Measurements from ENCODE around the gene ZCCHC24. TPM values are rescaled to one million over a fixed set of nuclear protein-coding genes. Genes with fewer than 3 reads are reported as not detected.

ZCCHC24 gene
- total RNA-seq, 1 experiment from 2014 or later, result 6.0 TPM

GRCh38 chr10:79397051-79397450 lies 48.4 kb downstream of the ZCCHC24 start:
- no peak overlapping the region for H3K27ac ChIP-seq
- H4K20me1 ChIP-seq (ENCODE audit: insufficient read depth), result no peaks in the 10 kb centered on the region
- no TSS peak for BruUV-seq (replicated peaks)
- intact Hi-C loops (cut with micrococcal nuclease; ENCODE audit: unreplicated experiment), result no loop called here
- H3K27me3 ChIP-seq (ENCODE audit: insufficient read depth, low read depth), result no peaks in the 10 kb centered on the region
- H3K9me3 ChIP-seq (ENCODE audit: insufficient read depth, low read depth), result no peaks in the 10 kb centered on the region
- no peak overlapping the region for H3K4me3 ChIP-seq
- no peaks in the 10 kb centered on the region for H3K79me2 ChIP-seq (ENCODE audit: low read depth)
- ChIA-PET POLR2A (ENCODE audit: unreplicated experiment) (no interaction called here), CTCF (interaction anchor here (0.6 kb wide), 1 partner anchor 736 kb away, joined by 4 read pairs; no protein-coding TSS in a partner anchor)
- no peaks in the 10 kb centered on the region for H3F3A ChIP-seq (ENCODE audit: insufficient read depth, low read depth)
- no peak for TF ChIP-seq EZH2 (IDR thresholded peaks at IDR 0.05; ENCODE audit: low read depth)
- TF ChIP-seq, protein P1, sequence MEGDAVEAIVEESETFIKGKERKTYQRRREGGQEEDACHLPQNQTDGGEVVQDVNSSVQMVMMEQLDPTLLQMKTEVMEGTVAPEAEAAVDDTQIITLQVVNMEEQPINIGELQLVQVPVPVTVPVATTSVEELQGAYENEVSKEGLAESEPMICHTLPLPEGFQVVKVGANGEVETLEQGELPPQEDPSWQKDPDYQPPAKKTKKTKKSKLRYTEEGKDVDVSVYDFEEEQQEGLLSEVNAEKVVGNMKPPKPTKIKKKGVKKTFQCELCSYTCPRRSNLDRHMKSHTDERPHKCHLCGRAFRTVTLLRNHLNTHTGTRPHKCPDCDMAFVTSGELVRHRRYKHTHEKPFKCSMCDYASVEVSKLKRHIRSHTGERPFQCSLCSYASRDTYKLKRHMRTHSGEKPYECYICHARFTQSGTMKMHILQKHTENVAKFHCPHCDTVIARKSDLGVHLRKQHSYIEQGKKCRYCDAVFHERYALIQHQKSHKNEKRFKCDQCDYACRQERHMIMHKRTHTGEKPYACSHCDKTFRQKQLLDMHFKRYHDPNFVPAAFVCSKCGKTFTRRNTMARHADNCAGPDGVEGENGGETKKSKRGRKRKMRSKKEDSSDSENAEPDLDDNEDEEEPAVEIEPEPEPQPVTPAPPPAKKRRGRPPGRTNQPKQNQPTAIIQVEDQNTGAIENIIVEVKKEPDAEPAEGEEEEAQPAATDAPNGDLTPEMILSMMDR (conservative IDR thresholded peaks at IDR 0.05), result no peak
- no peaks in the 10 kb centered on the region for H3K36me3 ChIP-seq (ENCODE audit: low read depth)
- H2AFZ ChIP-seq, result no peak overlapping the region
- no peaks in the 10 kb centered on the region for H3K9me2 ChIP-seq (ENCODE audit: insufficient read depth)
- H3K4me2 ChIP-seq, result no peak overlapping the region
- DNase-seq, result no peak
- H3K4me1 ChIP-seq (replicated peaks; ENCODE audit: insufficient read depth), result no peaks in the 10 kb centered on the region

DNA sequence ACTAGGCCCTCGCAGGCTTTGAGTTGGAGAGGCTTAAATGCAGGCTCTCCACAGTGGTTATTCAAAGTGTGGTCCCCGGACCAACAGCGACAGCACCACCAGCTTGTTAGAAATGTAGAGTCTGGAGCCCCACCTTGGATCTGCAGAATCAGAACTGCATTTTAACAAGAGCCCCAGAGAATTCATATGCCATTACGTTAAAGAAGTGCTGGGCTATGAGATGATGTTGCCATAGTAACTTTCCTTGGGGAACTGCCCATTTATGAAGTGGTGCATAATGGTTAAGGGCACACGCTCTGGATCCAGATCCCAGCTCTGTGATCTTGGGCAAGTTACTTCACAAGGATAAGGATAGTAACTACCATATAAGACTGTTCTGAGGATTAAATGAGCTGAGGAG lies 48.9 kb downstream of the ZCCHC24 start:
- Histone ChIP-seq H3K27me3 (ENCODE audit: insufficient read depth, low read depth) (no peaks in the 10 kb centered on the region), H3K4me1 (replicated peaks; ENCODE audit: insufficient read depth) (no peaks in the 10 kb centered on the region), H3K4me3 (no peak overlapping the region), H3K4me2 (no peak overlapping the region), H2AFZ (no peak overlapping the region), H3K36me3 (ENCODE audit: low read depth) (no peaks in the 10 kb centered on the region), H4K20me1 (ENCODE audit: insufficient read depth) (no peaks in the 10 kb centered on the region), H3K9me2 (ENCODE audit: insufficient read depth) (no peaks in the 10 kb centered on the region), H3K79me2 (ENCODE audit: low read depth) (no peaks in the 10 kb centered on the region), H3K9me3 (ENCODE audit: insufficient read depth, low read depth) (no peaks in the 10 kb centered on the region), H3F3A (ENCODE audit: insufficient read depth, low read depth) (no peaks in the 10 kb centered on the region), H3K27ac (no peak overlapping the region)
- no peak for DNase-seq
- CTCF ChIA-PET, result interaction anchor here (0.6 kb wide), 1 partner anchor 737 kb away, joined by 4 read pairs; no protein-coding TSS in a partner anchor
- no TSS peak for BruUV-seq (replicated peaks)
- intact Hi-C loops (cut with micrococcal nuclease; ENCODE audit: unreplicated experiment), result no loop called here
- no peak for TF ChIP-seq EZH2 (IDR thresholded peaks at IDR 0.05; ENCODE audit: low read depth)
- TF ChIP-seq, protein P1 (conservative IDR thresholded peaks at IDR 0.05), result no peak
- POLR2A ChIA-PET (ENCODE audit: unreplicated experiment), result no interaction called here

DNA sequence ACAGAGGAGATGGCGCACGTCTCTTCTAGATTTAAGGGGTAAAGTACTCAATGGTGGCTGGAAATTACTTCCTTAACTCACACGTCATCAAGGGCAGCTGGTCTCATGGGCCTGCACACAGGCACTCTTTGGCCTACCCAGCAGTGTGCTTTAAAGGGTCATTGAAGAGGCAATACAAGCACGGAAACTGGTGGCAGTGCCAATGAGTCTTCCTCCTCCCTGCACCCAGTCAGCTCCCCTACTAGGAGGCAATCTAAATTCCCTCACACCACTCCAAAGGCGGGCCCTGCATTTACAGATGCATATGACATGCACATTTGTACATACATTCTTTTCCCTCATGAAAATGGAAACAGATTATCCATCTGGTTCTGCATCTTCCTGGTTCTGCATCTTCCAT lies 50.8 kb downstream of the ZCCHC24 start:
- Histone ChIP-seq H2AFZ (no peak overlapping the region), H3K27me3 (ENCODE audit: insufficient read depth, low read depth) (no peaks in the 10 kb centered on the region), H4K20me1 (ENCODE audit: insufficient read depth) (no peaks in the 10 kb centered on the region), H3K79me2 (ENCODE audit: low read depth) (no peaks in the 10 kb centered on the region), H3K27ac (no peak overlapping the region), H3K36me3 (ENCODE audit: low read depth) (no peaks in the 10 kb centered on the region), H3K9me3 (ENCODE audit: insufficient read depth, low read depth) (no peaks in the 10 kb centered on the region), H3K4me2 (no peak overlapping the region), H3K4me1 (replicated peaks; ENCODE audit: insufficient read depth) (no peaks in the 10 kb centered on the region), H3K4me3 (no peak overlapping the region), H3K9me2 (ENCODE audit: insufficient read depth) (no peaks in the 10 kb centered on the region), H3F3A (ENCODE audit: insufficient read depth, low read depth) (no peaks in the 10 kb centered on the region)
- BruUV-seq (replicated peaks), result no TSS peak
- ChIA-PET POLR2A (ENCODE audit: unreplicated experiment) (no interaction called here), CTCF (interaction anchor here (0.6 kb wide), 1 partner anchor 20 kb away, joined by 8 read pairs; no protein-coding TSS in a partner anchor)
- intact Hi-C loops (cut with micrococcal nuclease; ENCODE audit: unreplicated experiment), result no loop called here
- TF ChIP-seq, protein P1 (conservative IDR thresholded peaks at IDR 0.05), result no peak
- TF ChIP-seq EZH2 (IDR thresholded peaks at IDR 0.05; ENCODE audit: low read depth), result no peak
- DNase-seq, result no peak

Data from PC-9 (cell line).